ENCODE measurements around the gene IRAK2.
A peak's percentile ranks its signal among the peaks of the same experiment; 100 is the strongest.

Gene IRAK2

GRCh38 chr3:10224794-10225665 lies 60.3 kb downstream of the IRAK2 start:
- DNase-seq (ENCODE audit: low read depth): peak; percentile 40

GRCh38 chr3:10226293-10226692 lies 61.6 kb downstream of the IRAK2 start:
- no peak for DNase-seq (ENCODE audit: low read depth)

GRCh38 chr3:10228248-10228950 lies 63.7 kb downstream of the IRAK2 start:
- no peak for DNase-seq (ENCODE audit: low read depth)

GRCh38 chr3:10229576-10229975 lies 64.9 kb downstream of the IRAK2 start:
- no peak for DNase-seq (ENCODE audit: low read depth)

GRCh38 chr3:10232137-10232536 lies 67.4 kb downstream of the IRAK2 start:
- no peak for DNase-seq (ENCODE audit: low read depth)

GRCh38 chr3:10233988-10234387 lies 69.3 kb downstream of the IRAK2 start:
- no peak for DNase-seq (ENCODE audit: low read depth)

- no peak for DNase-seq (ENCODE audit: low read depth)
These were observed 70.0 kb downstream of the IRAK2 start for GRCh38 chr3:10234526-10235230.

- DNase-seq (ENCODE audit: low read depth): no peak
These were observed 70.8 kb downstream of the IRAK2 start for GRCh38 chr3:10235551-10235950.

- DNase-seq (ENCODE audit: low read depth): no peak
These were observed 73.8 kb downstream of the IRAK2 start for GRCh38 chr3:10238345-10239183.

- no peak for DNase-seq (ENCODE audit: low read depth)
These were observed 76.1 kb downstream of the IRAK2 start for GRCh38 chr3:10240799-10241198.

- DNase-seq (ENCODE audit: low read depth): peak; percentile 75
These were observed 77.7 kb downstream of the IRAK2 start for GRCh38 chr3:10242182-10243065.

GRCh38 chr3:10244009-10244408 lies 79.3 kb downstream of the IRAK2 start:
- DNase-seq (ENCODE audit: low read depth): no peak

- no peak for DNase-seq (ENCODE audit: low read depth)
These were observed 80.5 kb downstream of the IRAK2 start for GRCh38 chr3:10245081-10245712.

GRCh38 chr3:10247679-10248183 lies 83.0 kb downstream of the IRAK2 start:
- DNase-seq (ENCODE audit: low read depth): no peak

GRCh38 chr3:10248184-10248983 lies 83.7 kb downstream of the IRAK2 start, which contains the start of gene TATDN2:
Gene TATDN2 (plus strand): TSS chr3:10248459. CDS start chr3:10249201, 742 bp downstream.
- DNase-seq (ENCODE audit: low read depth): peak; percentile 86

- DNase-seq (ENCODE audit: low read depth): peak; percentile 24
These were observed 84.4 kb downstream of the IRAK2 start for GRCh38 chr3:10248984-10249748.

- no peak for DNase-seq (ENCODE audit: low read depth)
These were observed 85.1 kb downstream of the IRAK2 start for GRCh38 chr3:10249833-10250232.

- DNase-seq (ENCODE audit: low read depth): no peak
These were observed 86.3 kb downstream of the IRAK2 start for GRCh38 chr3:10251006-10251405.
